GM13976 (cell line): ENCODE data around the gene RALGAPA1.

ENCODE experiments used
- DNase-seq: peaks from one replicate; pipeline ENCODE4 v3.0.0; 2012; ENCODE audit warnings: low spot score
- CTCF ChIP-seq: IDR thresholded peaks from 2 replicates; pipeline ENCODE4 v1.5.1; 2012; ENCODE audit warnings: borderline replicate concordance, mild to moderate bottlenecking; ENCODE audit not compliant: insufficient read depth; ENCODE audit errors: extremely low read depth, missing control alignments, control extremely low read depth
- in situ Hi-C: fragments of 300-500 bp; cut with MboI; formaldehyde crosslinking; loops from one replicate; pipeline ENCODE4 v1.12.0; 2022; ENCODE audit warnings: low sequenced_read_pairs, mixed read lengths, inconsistent platforms; ENCODE audit not compliant: unreplicated experiment

Gene RALGAPA1

GRCh38 chr14:35519986-35520385 is 289.1 kb downstream of the RALGAPA1 start:
- in situ Hi-C loops: no loop called here
- TF ChIP-seq CTCF: no peak
- no peak for DNase-seq

DNA sequence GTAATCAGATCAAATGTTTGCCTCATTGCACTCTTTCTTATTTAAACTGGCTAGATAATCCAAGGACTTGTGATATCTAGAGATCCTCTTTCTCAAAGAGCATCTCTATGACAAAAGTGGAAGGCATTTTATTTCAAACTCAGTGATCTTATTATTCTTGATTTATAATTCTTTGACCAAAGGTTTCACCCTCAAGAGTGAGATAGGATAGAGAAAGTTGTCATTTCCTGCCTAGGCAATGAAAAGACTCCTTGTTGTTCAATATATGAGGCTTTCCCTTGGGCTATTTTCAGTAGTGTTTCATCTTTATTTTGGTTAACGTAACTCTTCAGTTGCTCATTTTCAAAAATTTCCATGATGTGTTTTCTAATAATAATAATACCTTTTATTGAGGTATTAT is 293.2 kb downstream of the RALGAPA1 start:
- DNase-seq: no peak
- no peak for TF ChIP-seq CTCF
- in situ Hi-C loops: no loop called here

GRCh38 chr14:35512765-35513164 is 296.3 kb downstream of the RALGAPA1 start:
- TF ChIP-seq CTCF: no peak
- in situ Hi-C loops: no loop called here

GRCh38 chr14:35509846-35510245 is 299.2 kb downstream of the RALGAPA1 start:
- DNase-seq: no peak
- in situ Hi-C loops: no loop called here
- TF ChIP-seq CTCF: no peak

More at GRCh38 chr14:35512765-35513164, 296.3 kb downstream of the RALGAPA1 start:
- DNase-seq: no peak

DNA sequence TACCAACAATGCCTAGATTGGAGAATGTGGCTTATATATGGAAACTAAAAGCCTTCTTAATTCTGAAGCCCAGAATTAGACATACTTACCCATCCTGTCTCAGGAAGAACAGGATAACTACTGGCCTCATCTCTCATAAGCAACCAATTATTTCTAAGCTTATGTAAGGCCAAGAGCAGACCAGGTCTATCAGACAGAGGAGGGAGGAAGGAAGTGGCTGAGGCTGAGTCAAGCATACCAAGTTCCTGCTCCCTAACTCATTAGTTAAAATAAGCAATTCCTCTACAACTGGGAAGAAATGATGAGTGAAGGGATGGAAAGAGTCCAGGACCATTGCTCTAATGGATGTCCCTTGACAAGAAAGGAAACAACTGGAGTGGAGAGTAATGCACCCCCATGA is 302.2 kb downstream of the RALGAPA1 start:
- TF ChIP-seq CTCF: no peak
- DNase-seq: no peak
- in situ Hi-C loops: no loop called here

GRCh38 chr14:35506461-35506860 is 302.6 kb downstream of the RALGAPA1 start:
- in situ Hi-C loops: no loop called here
- TF ChIP-seq CTCF: no peak
- DNase-seq: no peak

DNA sequence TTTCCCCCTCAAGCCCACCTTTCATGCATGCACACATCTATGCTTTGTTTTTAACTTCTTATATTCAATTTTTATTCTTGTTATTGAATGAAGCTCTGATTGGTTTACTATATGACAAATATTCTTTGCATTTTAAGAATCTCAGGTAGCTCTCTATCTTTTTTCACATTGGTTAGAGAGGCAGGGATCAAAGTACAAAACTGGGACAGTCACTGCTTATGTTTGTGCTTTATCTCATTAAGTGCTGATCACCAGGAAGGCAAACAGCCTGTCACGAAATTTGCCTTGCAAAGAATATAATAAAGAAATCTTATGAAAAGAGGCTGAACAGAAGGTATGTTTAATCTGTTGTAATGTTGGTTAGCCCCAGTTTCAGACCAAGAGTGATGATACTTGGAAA is 304.8 kb downstream of the RALGAPA1 start:
- TF ChIP-seq CTCF: no peak
- DNase-seq: no peak
- in situ Hi-C loops: no loop called here
